H1 (cell line): ENCODE results near the gene C9orf40. TPM values are rescaled to one million over a fixed set of nuclear protein-coding genes. Genes with fewer than 3 reads are reported as not detected.

ENCODE experiments used
- CTCF ChIA-PET: fragments of 300-600 bp; sonication (Branson Sonifier 250); formaldehyde crosslinking; loops from one replicate; lab custom pipeline; 2021; ENCODE audit not compliant: partially characterized antibody; lab: Charles Lee
- POLR2A ChIA-PET: fragments of 300-600 bp; sonication (Branson Sonifier 250); formaldehyde crosslinking; loops from one replicate; lab custom pipeline; 2021; ENCODE audit warnings: inconsistent platforms; ENCODE audit not compliant: partially characterized antibody; lab: Charles Lee
- DNase-seq, 2 experiments: peaks; one replicate each; pipeline versions ENCODE4 v3.0.0 to v3.0.0-alpha.2; 2010 to 2022; ENCODE audit warnings: low spot score in 2 of 2, low read depth in 1 of 2, mixed read lengths in 1 of 2
- FAIRE-seq: peaks from 2 replicates; lab custom pipeline; 2011; peaks lifted over from hg19 to GRCh38; lab: Jason Lieb, UNC
- H2AFZ ChIP-seq: 2 replicates; pipeline ENCODE4 v1.8.1; 2012; ENCODE audit warnings: low read length, inconsistent platforms
- H2AK5ac ChIP-seq: 2 replicates; pipeline ENCODE4 v1.6.1; 2013; ENCODE audit warnings: low read depth, low read length
- H2BK120ac ChIP-seq: replicated peaks from 2 replicates; pipeline ENCODE3; 2013; ENCODE audit warnings: low read depth, low read length, inconsistent platforms
- H2BK12ac ChIP-seq: 2 replicates; pipeline ENCODE4 v1.6.1; 2013; ENCODE audit warnings: low read depth, low read length
- H2BK15ac ChIP-seq: 2 replicates; pipeline ENCODE4 v1.6.1; 2013; ENCODE audit warnings: low read length
- H2BK20ac ChIP-seq: 2 replicates; pipeline ENCODE4 v1.6.1; 2013; ENCODE audit warnings: low read length
- H2BK5ac ChIP-seq: 2 replicates; pipeline ENCODE4 v1.6.1; 2013; ENCODE audit warnings: low read depth, low read length
- H3K14ac ChIP-seq: 2 replicates; pipeline ENCODE4 v1.6.1; 2013; ENCODE audit warnings: inconsistent platforms; ENCODE audit not compliant: insufficient read length
- H3K18ac ChIP-seq: 2 replicates; pipeline ENCODE4 v1.6.1; 2013; ENCODE audit warnings: low read length; ENCODE audit errors: extremely low read depth
- H3K23ac ChIP-seq: 2 replicates; pipeline ENCODE4 v1.6.1; 2013; ENCODE audit warnings: inconsistent platforms; ENCODE audit not compliant: insufficient read length
- H3K23me2 ChIP-seq: 2 replicates; pipeline ENCODE4 v1.6.1; 2013; ENCODE audit warnings: low read depth, low read length
- H3K27ac ChIP-seq: 2 replicates; pipeline ENCODE4 v1.6.1; 2011; ENCODE audit warnings: low read depth, low read length, inconsistent platforms
- H3K27me3 ChIP-seq, 4 experiments: replicated peaks in 1 of 4; 1 replicate in 1 of 4; 2 replicates in 3 of 4; pipeline versions ENCODE4 v1.6.1 to v1.8.1; 2011 to 2013; ENCODE audit warnings: low read length in 3 of 4, mild to moderate bottlenecking in 3 of 4, inconsistent platforms in 2 of 4, mixed read lengths in 2 of 4, moderate library complexity in 1 of 4; ENCODE audit not compliant: control insufficient read depth in 3 of 4, insufficient read depth in 3 of 4; ENCODE audit errors: extremely low read depth in 1 of 4
- H3K36me3 ChIP-seq, 4 experiments: 2 replicates each; pipeline versions ENCODE4 v1.6.1 to v1.8.1; 2011 to 2013; ENCODE audit warnings: mild to moderate bottlenecking in 4 of 4, low read length in 3 of 4, moderate library complexity in 2 of 4, control low read depth in 1 of 4, inconsistent platforms in 1 of 4; ENCODE audit not compliant: insufficient read depth in 4 of 4, control insufficient read depth in 2 of 4
- H3K4ac ChIP-seq: replicated peaks from 2 replicates; pipeline ENCODE3; 2013; ENCODE audit warnings: low read length, low read depth, mixed read lengths, inconsistent platforms; ENCODE audit not compliant: insufficient read length
- H3K4me1 ChIP-seq, 4 experiments: replicated peaks in 1 of 4; 1 replicate in 1 of 4; 2 replicates in 3 of 4; pipeline versions ENCODE4 v1.6.1 to v1.8.1; 2011 to 2013; ENCODE audit warnings: low read length in 3 of 4, inconsistent platforms in 2 of 4, mixed read lengths in 1 of 4; ENCODE audit not compliant: insufficient read depth in 4 of 4, control insufficient read depth in 3 of 4
- H3K4me2 ChIP-seq, 2 experiments: 2 replicates each; pipeline versions ENCODE4 v1.6.1 to v1.8.1; 2011 to 2013; ENCODE audit warnings: low read depth in 2 of 2, low read length in 2 of 2, control low read depth in 1 of 2, inconsistent platforms in 1 of 2, mild to moderate bottlenecking in 1 of 2; ENCODE audit not compliant: insufficient read depth in 1 of 2
- H3K4me3 ChIP-seq, 4 experiments: fragments of 200-600, 300-600 bp in 1 of 4; sonication (generic), shearing (Covaris generic), sonication (Bioruptor Twin) in 1 of 4; 2 replicates each; pipeline versions ENCODE4 v1.5.1 to v1.8.1; 2011 to 2016; ENCODE audit warnings: low read length in 4 of 4, low read depth in 3 of 4, control low read depth in 2 of 4, inconsistent platforms in 2 of 4, mild to moderate bottlenecking in 2 of 4, mixed read lengths in 1 of 4, moderate library complexity in 1 of 4; ENCODE audit not compliant: insufficient read depth in 2 of 4; ENCODE audit errors: extremely low read depth in 1 of 4
- H3K56ac ChIP-seq: replicated peaks from 2 replicates; pipeline ENCODE3; 2013; ENCODE audit warnings: low read depth, mild to moderate bottlenecking, mixed read lengths, low read length, inconsistent platforms; ENCODE audit not compliant: insufficient read length
- H3K79me1 ChIP-seq: 2 replicates; pipeline ENCODE4 v1.6.1; 2013; ENCODE audit warnings: low read depth, low read length, control low read depth
- H3K79me2 ChIP-seq, 2 experiments: 2 replicates each; pipeline versions ENCODE4 v1.6.1 to v1.8.1; 2012 to 2013; ENCODE audit warnings: low read length in 2 of 2, mild to moderate bottlenecking in 2 of 2, inconsistent platforms in 1 of 2; ENCODE audit not compliant: insufficient read depth in 2 of 2, control insufficient read depth in 1 of 2
- H3K9ac ChIP-seq, 4 experiments: replicated peaks in 1 of 4; 1 replicate in 1 of 4; 2 replicates in 3 of 4; pipeline versions ENCODE4 v1.6.1 to v1.8.1; 2011 to 2013; ENCODE audit warnings: low read depth in 3 of 4, low read length in 3 of 4, control low read depth in 2 of 4, mild to moderate bottlenecking in 2 of 4, moderate library complexity in 2 of 4, inconsistent platforms in 1 of 4; ENCODE audit errors: extremely low read depth in 1 of 4
- H3K9me3 ChIP-seq, 2 experiments: 2 replicates each; pipeline versions ENCODE4 v1.6.1 to v1.8.1; 2012 to 2013; ENCODE audit warnings: mild to moderate bottlenecking in 2 of 2, moderate library complexity in 2 of 2, control low read depth in 1 of 2, inconsistent platforms in 1 of 2, low read depth in 1 of 2, low read length in 1 of 2, mixed read lengths in 1 of 2; ENCODE audit not compliant: insufficient read depth in 2 of 2
- H4K20me1 ChIP-seq, 2 experiments: replicated peaks in 1 of 2; 2 replicates each; pipeline versions ENCODE3 to v1.8.1; 2011 to 2013; ENCODE audit warnings: inconsistent platforms in 2 of 2, low read length in 2 of 2, mild to moderate bottlenecking in 1 of 2; ENCODE audit not compliant: insufficient read depth in 2 of 2, control insufficient read depth in 1 of 2
- H4K5ac ChIP-seq: 2 replicates; pipeline ENCODE4 v1.6.1; 2013; ENCODE audit warnings: low read length, low read depth, mixed read lengths, inconsistent platforms; ENCODE audit not compliant: insufficient read length
- H4K8ac ChIP-seq: 2 replicates; pipeline ENCODE4 v1.8.0; 2013; ENCODE audit warnings: mild to moderate bottlenecking, moderate library complexity, low read length, inconsistent platforms; ENCODE audit not compliant: insufficient read depth; ENCODE audit errors: extremely low read depth
- H4K91ac ChIP-seq: replicated peaks from 2 replicates; pipeline ENCODE3; 2013; ENCODE audit warnings: low read length, mixed read lengths, inconsistent platforms; ENCODE audit not compliant: insufficient read length
- ATF3 ChIP-seq: IDR thresholded peaks from 2 replicates; pipeline ENCODE4 v1.6.1; 2011; ENCODE audit warnings: low read depth, mild to moderate bottlenecking, low read length; ENCODE audit not compliant: insufficient read depth
- CTCF ChIP-seq, 3 experiments: IDR thresholded peaks; 1 replicate in 2 of 3; 2 replicates in 1 of 3; pipeline versions ENCODE4 v1.5.1 to v1.6.1; 2011; ENCODE audit warnings: low read length in 3 of 3, mild to moderate bottlenecking in 3 of 3, inconsistent platforms in 2 of 3, low read depth in 1 of 3, moderate library complexity in 1 of 3; ENCODE audit not compliant: insufficient read depth in 1 of 3; ENCODE audit errors: control extremely low read depth in 1 of 3
- E2F6 ChIP-seq: IDR thresholded peaks from 2 replicates; pipeline ENCODE4 v1.6.1; 2012; ENCODE audit warnings: inconsistent platforms
- EGR1 ChIP-seq: IDR thresholded peaks from 2 replicates; pipeline ENCODE4 v1.6.1; 2011; ENCODE audit warnings: low read depth, low read length, borderline replicate concordance
- JUN ChIP-seq: IDR thresholded peaks from 2 replicates; pipeline ENCODE4 v1.6.1; 2011; ENCODE audit warnings: low read depth, mild to moderate bottlenecking, improper control_type of control experiment, low read length
- KDM4A ChIP-seq: IDR thresholded peaks from one replicate; pipeline ENCODE4 v1.7.1; 2012; ENCODE audit warnings: low read depth, mild to moderate bottlenecking, moderate library complexity, low read length, inconsistent platforms; ENCODE audit not compliant: severe bottlenecking
- MAFK ChIP-seq: IDR thresholded peaks from 2 replicates; pipeline ENCODE4 v1.6.1; 2012; ENCODE audit warnings: low read depth, mild to moderate bottlenecking, improper control_type of control experiment, low read length
- POU5F1 ChIP-seq: IDR thresholded peaks from 2 replicates; pipeline ENCODE4 v1.6.1; 2011; ENCODE audit warnings: low read depth, mild to moderate bottlenecking, low read length, moderate library complexity
- SP2 ChIP-seq: IDR thresholded peaks from 2 replicates; pipeline ENCODE4 v1.6.1; 2012; ENCODE audit warnings: mild to moderate bottlenecking, low read length, inconsistent platforms
- TAF7 ChIP-seq: optimal IDR thresholded peaks from 2 replicates; pipeline ENCODE3; 2011; ENCODE audit warnings: low read depth, mild to moderate bottlenecking, inconsistent platforms, low read length, moderate library complexity, borderline replicate concordance
- TCF12 ChIP-seq: IDR thresholded peaks from 2 replicates; pipeline ENCODE4 v1.6.1; 2011; ENCODE audit warnings: low read depth, mild to moderate bottlenecking, low read length
- WGBS, 2 experiments: shearing (Covaris generic) in 1 of 2; methylation state at CpG; one replicate each; pipeline versions ENCODE4 v1.1.6 to v1.1.7; 2013 to 2015; ENCODE audit warnings: low lambda C conversion rate in 2 of 2, mixed read lengths in 2 of 2, inconsistent platforms in 1 of 2, low coverage in 1 of 2, missing lambda C conversion rate in 1 of 2; ENCODE audit not compliant: insufficient replicate concordance in 2 of 2, insufficient coverage in 1 of 2, insufficient read length in 1 of 2; ENCODE audit errors: extremely low coverage in 1 of 2, missing lambda C conversion rate in 1 of 2; 5-methylcytosine and 5-hydroxymethylcytosine counted together
- polyA plus RNA-seq, 7 experiments: library from polyadenylated mRNA; depleted of rRNA in 3 of 7; stranded (reverse) in 5 of 7; unstranded in 2 of 7; fragments of >200 nt in 5 of 7; fragments of 200-250 nt in 2 of 7; gene quantifications; 1 replicate in 5 of 7; 2 replicates in 1 of 7; 4 replicates in 1 of 7; pipeline versions ENCODE4 v1.2.1 to v1.2.3, GENCODE V29; 2011 to 2013; ENCODE audit warnings: missing spikeins in 2 of 7, mixed read lengths in 2 of 7
- total RNA-seq: library from RNA; stranded (reverse); fragmentation: NEBNext Ultra II Directional; extraction: Animal tissue kit (Norgen Biotek cat#: 25700); gene quantifications from 2 replicates; pipeline ENCODE4 v1.2.1, GENCODE V29; 2021

Gene C9orf40
- total and polyA plus RNA-seq, 2 of the 8 experiments (the other 6 are each of a cell fraction or from before 2014, with no cell fraction given) = 3.6 to 11.2 TPM

GRCh38 chr9:74977287-74977686 lies 24.6 kb upstream of the C9orf40 start:
- Histone ChIP-seq H3K23ac (no peak overlapping the region), H3K36me3 (peaks cover 0 to 5% (median 2%) of the 10 kb centered on the region in 4 experiments; a peak in 4 of 8 replicates), H2BK120ac (no peak overlapping the region), H2AK5ac (no peak overlapping the region), H3K23me2 (no peaks in the 10 kb centered on the region), H3K18ac (no peak overlapping the region), H3K56ac (no peak overlapping the region), H3K4ac (no peak overlapping the region), H4K5ac (no peak overlapping the region), H2AFZ (no peak overlapping the region), H4K8ac (no peak overlapping the region), H3K14ac (no peak overlapping the region), H3K9me3 (0 out of 4 replicates have a peak, but pooled peaks cover 2 to 5% of the 10 kb centered on the region in 2 experiments), H4K20me1 (no peaks in the 10 kb centered on the region), H3K4me1 (peaks cover 0 to 6% (median 0%) of the 10 kb centered on the region in 4 experiments; a peak in 2 of 7 replicates), H3K4me3 (no peak overlapping the region), H2BK15ac (no peak overlapping the region), H2BK12ac (no peak overlapping the region), H3K4me2 (no peak overlapping the region), H3K79me1 (no peaks in the 10 kb centered on the region), H3K27ac (no peak overlapping the region), H3K27me3 (no peaks in the 10 kb centered on the region), H2BK5ac (no peak overlapping the region), H3K9ac (no peak overlapping the region), H3K79me2 (no peaks in the 10 kb centered on the region), H4K91ac (no peak overlapping the region), H2BK20ac (no peak overlapping the region)
- WGBS, 2 experiments = 94% methylated on average over 4 of the region's 4 CpGs; no CpG with 5 or more reads in 1 of the 2 experiments
- no peak for DNase-seq
- POLR2A ChIA-PET = no interaction called here
- CTCF ChIA-PET = no interaction called here
- FAIRE-seq = no peak
- TF ChIP-seq SP2 (no peak), MAFK (no peak), JUN (no peak), EGR1 (no peak), TCF12 (no peak), ATF3 (no peak), CTCF (IDR thresholded peaks at IDR 0.05; ENCODE audit: control extremely low read depth in 1 of 3, insufficient read depth in 1 of 3, low read depth in 1 of 3, low read length in 3 of 3) (no peak), E2F6 (no peak), KDM4A (no peak), TAF7 (no peak), POU5F1 (no peak)
